GM23338 (cell line): ENCODE measurements around the gene CPNE5. TPM values are rescaled to one million over a fixed set of nuclear protein-coding genes. Genes with fewer than 3 reads are reported as not detected.
A peak's percentile ranks its signal among the peaks of the same experiment; 100 is the strongest.

Source experiments
- ATAC-seq: fragments of 200-7000 bp; cut with Tn5 transposase; 3 replicates; pipeline ENCODE4 v1.9.1; 2020
- DNase-seq: peaks from one replicate; pipeline ENCODE4 v3.0.0-alpha.2; 2015; ENCODE audit warnings: low spot score
- H2AFZ ChIP-seq: fragments of 200-600 bp; sonication (generic); 2 replicates; pipeline ENCODE4 v1.8.0; 2016; ENCODE audit warnings: antibody characterized with exemption, mild to moderate bottlenecking, moderate library complexity
- H3F3A ChIP-seq: fragments of 200-600 bp; sonication (generic); replicated peaks from 2 replicates; pipeline ENCODE4 v1.8.0; 2017; ENCODE audit warnings: antibody characterized with exemption, mixed run types, low read depth
- H3K27ac ChIP-seq: fragments of 200-600 bp; sonication (generic); 2 replicates; pipeline ENCODE4 v1.6.1; 2016; ENCODE audit warnings: low read depth
- H3K27me3 ChIP-seq: fragments of 200-600 bp; sonication (generic); 2 replicates; pipeline ENCODE4 v1.8.0; 2016; ENCODE audit warnings: mild to moderate bottlenecking, mixed run types, moderate library complexity; ENCODE audit not compliant: insufficient read depth
- H3K36me3 ChIP-seq: fragments of 200-600 bp; sonication (generic); 2 replicates; pipeline ENCODE4 v1.8.0; 2016; ENCODE audit warnings: mild to moderate bottlenecking; ENCODE audit not compliant: insufficient read depth
- H3K4me1 ChIP-seq: fragments of 200-600 bp; sonication (generic); 2 replicates; pipeline ENCODE4 v1.8.0; 2016; ENCODE audit warnings: mild to moderate bottlenecking, moderate library complexity; ENCODE audit not compliant: insufficient read depth
- H3K4me2 ChIP-seq: fragments of 200-600 bp; sonication (generic); 2 replicates; pipeline ENCODE4 v1.7.1; 2017; ENCODE audit warnings: mixed run types
- H3K4me3 ChIP-seq: fragments of 200-600 bp; sonication (generic); 2 replicates; pipeline ENCODE4 v1.6.1; 2016; ENCODE audit warnings: mixed run types
- H3K79me2 ChIP-seq: fragments of 200-600 bp; sonication (generic); replicated peaks from 2 replicates; pipeline ENCODE4 v1.8.0; 2017; ENCODE audit warnings: mild to moderate bottlenecking; ENCODE audit not compliant: insufficient read depth
- H3K9me2 ChIP-seq: fragments of 200-600 bp; sonication (generic); 2 replicates; pipeline ENCODE4 v1.8.0; 2017; ENCODE audit not compliant: insufficient read depth
- H4K20me1 ChIP-seq: fragments of 200-600 bp; sonication (generic); replicated peaks from 2 replicates; pipeline ENCODE4 v1.8.0; 2017; ENCODE audit warnings: mild to moderate bottlenecking; ENCODE audit not compliant: insufficient read depth
- H3K27ac Mint-ChIP-seq: 2 replicates; pipeline ENCODE4 v1.8.0; 2020; ENCODE audit warnings: inconsistent platforms, mild to moderate bottlenecking, moderate library complexity, mixed read lengths
- H3K27me3 Mint-ChIP-seq: 3 replicates; pipeline ENCODE4 v1.8.0; 2022; ENCODE audit warnings: low read depth, mild to moderate bottlenecking, moderate library complexity, mixed read lengths, inconsistent platforms; ENCODE audit not compliant: insufficient read depth, poor library complexity
- H3K36me3 Mint-ChIP-seq: 3 replicates; pipeline ENCODE4 v1.8.0; 2021; ENCODE audit warnings: low read depth, mild to moderate bottlenecking, inconsistent platforms, moderate library complexity, mixed read lengths
- H3K4me1 Mint-ChIP-seq: 3 replicates; pipeline ENCODE4 v1.8.0; 2020; ENCODE audit warnings: mild to moderate bottlenecking, inconsistent platforms, mixed read lengths
- H3K4me3 Mint-ChIP-seq: 3 replicates; pipeline ENCODE4 v1.8.0; 2021; ENCODE audit warnings: moderate library complexity, mild to moderate bottlenecking, inconsistent platforms, mixed read lengths
- H3K9me3 Mint-ChIP-seq: 3 replicates; pipeline ENCODE4 v1.8.0; 2020; ENCODE audit warnings: moderate library complexity, mild to moderate bottlenecking, inconsistent platforms, mixed read lengths
- EZH2phosphoT487 ChIP-seq: fragments of 200-600 bp; sonication (generic); IDR thresholded peaks from one replicate; pipeline ENCODE4 v1.8.1; 2018; ENCODE audit warnings: antibody characterized with exemption; ENCODE audit not compliant: unreplicated experiment
- JUNB ChIP-seq: IDR thresholded peaks from one replicate; pipeline ENCODE4 v1.6.1; 2016; ENCODE audit warnings: antibody characterized with exemption; ENCODE audit not compliant: unreplicated experiment
- POLR2AphosphoS5 ChIP-seq: IDR thresholded peaks from 2 replicates; pipeline ENCODE4 v1.6.1; 2016; ENCODE audit warnings: antibody characterized with exemption, low read depth
- ZNF331 ChIP-seq: fragments of 250-450 bp; sonication (Bioruptor Pico); IDR thresholded peaks from 2 replicates; pipeline ENCODE4 v1.5.0; 2020; ENCODE audit warnings: low read depth, mild to moderate bottlenecking, moderate library complexity
- ZNF462 ChIP-seq: fragments of 250-450 bp; sonication (Bioruptor Pico); IDR thresholded peaks from 2 replicates; pipeline ENCODE4 v1.5.0; 2020; ENCODE audit warnings: mild to moderate bottlenecking, moderate library complexity
- polyA plus RNA-seq: library from polyadenylated mRNA; unstranded; fragments of >200 nt; fragmentation: Nextera tagmentation; extraction: Ambion mirVana; gene quantifications from 2 replicates; pipeline ENCODE4 v1.2.1, GENCODE V29; 2016
- total RNA-seq: library from RNA; depleted of rRNA; stranded (reverse); fragments of >200 nt; shearing (Covaris generic); gene quantifications from 2 replicates; pipeline ENCODE4 v1.2.3, GENCODE V29; 2014
- TF ChIP-seq, protein P1 (sequence below), 2 experiments: fragments of 200-600 bp in 1 of 2; sonication (generic) in 1 of 2; conservative IDR thresholded peaks; 2 replicates each; pipeline versions ENCODE4 v1.5.1 to v1.6.1; 2016 to 2017; ENCODE audit warnings: antibody characterized with exemption in 2 of 2, low read depth in 2 of 2, mild to moderate bottlenecking in 2 of 2, moderate library complexity in 1 of 2

Gene CPNE5
- total and polyA plus RNA-seq, 2 experiments from 2014 or later = 0.14 to 0.42 TPM

- peak; percentile 50 for ATAC-seq
- Histone ChIP-seq H3K27me3 (no peaks in the 10 kb centered on the region), H3K27ac (peak overlapping the region; percentile 95)
These were observed 34.6 kb upstream of the CPNE5 start for GRCh38 chr6:36873612-36874442.

GRCh38 chr6:36873115-36873514 lies 33.9 kb upstream of the CPNE5 start:
- Histone ChIP-seq H2AFZ (no peak overlapping the region), H3K79me2 (peaks cover 60% of the 10 kb centered on the region), H3F3A (no peaks in the 10 kb centered on the region), H3K4me2 (peak overlapping the region; percentile 80), H3K27ac (no peak overlapping the region), H3K27me3 (no peaks in the 10 kb centered on the region), H3K9me2 (no peaks in the 10 kb centered on the region), H4K20me1 (peaks cover 15% of the 10 kb centered on the region), H3K36me3 (peaks cover 20% of the 10 kb centered on the region; the same call in 1 of the 2 replicates), H3K4me3 (peak overlapping the region; percentile 62; the same call in 1 of the 2 replicates), H3K4me1 (peaks cover 10% of the 10 kb centered on the region)
- ATAC-seq = no peak
- Mint-ChIP-seq H3K4me3 (peak overlapping the region; percentile 96), H3K27ac (no peak overlapping the region), H3K36me3 (peaks cover 36% of the 10 kb centered on the region), H3K9me3 (no peaks in the 10 kb centered on the region), H3K27me3 (no peaks in the 10 kb centered on the region), H3K4me1 (peaks cover 11% of the 10 kb centered on the region)
- DNase-seq = no peak
- TF ChIP-seq ZNF462 (no peak), ZNF331 (CRISPR knock-in tag) (no peak), JUNB (no peak), POLR2AphosphoS5 (no peak)
- TF ChIP-seq, protein P1, sequence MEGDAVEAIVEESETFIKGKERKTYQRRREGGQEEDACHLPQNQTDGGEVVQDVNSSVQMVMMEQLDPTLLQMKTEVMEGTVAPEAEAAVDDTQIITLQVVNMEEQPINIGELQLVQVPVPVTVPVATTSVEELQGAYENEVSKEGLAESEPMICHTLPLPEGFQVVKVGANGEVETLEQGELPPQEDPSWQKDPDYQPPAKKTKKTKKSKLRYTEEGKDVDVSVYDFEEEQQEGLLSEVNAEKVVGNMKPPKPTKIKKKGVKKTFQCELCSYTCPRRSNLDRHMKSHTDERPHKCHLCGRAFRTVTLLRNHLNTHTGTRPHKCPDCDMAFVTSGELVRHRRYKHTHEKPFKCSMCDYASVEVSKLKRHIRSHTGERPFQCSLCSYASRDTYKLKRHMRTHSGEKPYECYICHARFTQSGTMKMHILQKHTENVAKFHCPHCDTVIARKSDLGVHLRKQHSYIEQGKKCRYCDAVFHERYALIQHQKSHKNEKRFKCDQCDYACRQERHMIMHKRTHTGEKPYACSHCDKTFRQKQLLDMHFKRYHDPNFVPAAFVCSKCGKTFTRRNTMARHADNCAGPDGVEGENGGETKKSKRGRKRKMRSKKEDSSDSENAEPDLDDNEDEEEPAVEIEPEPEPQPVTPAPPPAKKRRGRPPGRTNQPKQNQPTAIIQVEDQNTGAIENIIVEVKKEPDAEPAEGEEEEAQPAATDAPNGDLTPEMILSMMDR (conservative IDR thresholded peaks at IDR 0.05; ENCODE audit: low read depth in 2 of 2) = no peak

More at GRCh38 chr6:36873612-36874442, 34.6 kb upstream of the CPNE5 start:
- H3K4me3 ChIP-seq = peak overlapping the region; percentile 62
- peaks cover 20% of the 10 kb centered on the region; the same call in 1 of the 2 replicates for H3K36me3 ChIP-seq
- Mint-ChIP-seq H3K36me3 (peaks cover 31% of the 10 kb centered on the region), H3K4me1 (peaks cover 11% of the 10 kb centered on the region), H3K27me3 (no peaks in the 10 kb centered on the region), H3K27ac (peak overlapping the region; percentile 100), H3K9me3 (no peaks in the 10 kb centered on the region), H3K4me3 (peak overlapping the region; percentile 96)
- H4K20me1 ChIP-seq = peaks cover 10% of the 10 kb centered on the region; the same call in 1 of the 2 replicates
- H3F3A ChIP-seq = no peaks in the 10 kb centered on the region
- no peaks in the 10 kb centered on the region for H3K9me2 ChIP-seq
- peak overlapping the region; percentile 30; the same call in 1 of the 2 replicates for H2AFZ ChIP-seq
- H3K79me2 ChIP-seq = peaks cover 53% of the 10 kb centered on the region
- peak overlapping the region; percentile 80 for H3K4me2 ChIP-seq
- TF ChIP-seq, protein P1 (conservative IDR thresholded peaks at IDR 0.05; ENCODE audit: low read depth in 2 of 2) = peak; percentile 22 to 23; a peak in 2 of 4 replicates
- TF ChIP-seq EZH2phosphoT487 = no peak
- peaks cover 10% of the 10 kb centered on the region for H3K4me1 ChIP-seq
- DNase-seq = peak; percentile 33
